Stimulated activated CD4-positive, alpha-beta T cell treated with anti-CD3 and anti-CD28 coated beads, Interleukin-4, amount 100 ng/mL, for 48 hours (primary cell): ENCODE data around the gene RAB27B.
"Not testable (repeated sequence)": the region's sequence is repeated elsewhere in the genome, so short reads cannot be mapped to it uniquely, and the experiment has no call there.

ENCODE experiments used
- DNase-seq, 2 donors: peaks; one replicate each; pipeline ENCODE4 v3.0.0-alpha.2; 2020; ENCODE audit warnings: low read depth in 2 of 2

RAB27B gene

DNA sequence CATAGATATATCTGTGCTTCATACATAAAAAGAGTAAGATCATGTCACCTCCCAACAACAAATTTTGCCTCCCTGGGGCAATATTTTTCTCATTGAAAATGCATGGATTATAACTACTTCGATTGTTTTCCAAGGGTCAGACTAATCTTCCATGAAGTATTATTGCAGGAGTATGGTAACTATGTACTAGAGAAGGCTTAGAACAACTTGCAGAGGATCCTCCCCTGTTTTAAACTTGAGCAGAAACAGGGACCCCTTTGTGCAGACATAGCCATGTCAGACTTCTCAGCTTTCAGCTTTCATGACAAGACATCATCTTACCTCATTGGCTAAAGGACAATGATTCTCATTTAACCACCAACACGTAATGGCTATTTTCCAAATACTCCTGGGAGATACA, 13.2 kb upstream of the RAB27B start:
- no peak for DNase-seq

DNA sequence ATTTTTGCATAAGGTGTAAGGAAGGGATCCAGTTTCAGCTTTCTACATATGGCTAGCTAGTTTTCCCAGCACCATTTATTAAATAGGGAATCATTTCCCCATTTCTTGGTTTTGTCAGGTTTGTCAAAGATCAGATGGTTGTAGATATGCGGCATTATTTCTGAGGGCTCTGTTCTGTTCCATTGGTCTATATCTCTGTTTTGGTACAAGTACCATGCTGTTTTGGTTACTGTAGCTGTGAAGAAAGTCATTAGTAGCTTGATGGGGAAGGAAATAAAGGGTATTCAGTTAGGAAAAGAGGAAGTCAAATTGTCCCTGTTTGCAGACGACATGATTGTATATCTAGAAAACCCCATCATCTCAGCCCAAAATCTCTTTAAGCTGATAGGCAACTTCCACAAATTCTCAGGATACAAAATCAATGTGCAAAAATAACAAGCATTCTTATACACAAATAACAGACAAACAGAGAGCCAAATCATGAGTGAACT, 7.4 kb upstream of the RAB27B start:
- DNase-seq = not testable (repeated sequence)

DNA sequence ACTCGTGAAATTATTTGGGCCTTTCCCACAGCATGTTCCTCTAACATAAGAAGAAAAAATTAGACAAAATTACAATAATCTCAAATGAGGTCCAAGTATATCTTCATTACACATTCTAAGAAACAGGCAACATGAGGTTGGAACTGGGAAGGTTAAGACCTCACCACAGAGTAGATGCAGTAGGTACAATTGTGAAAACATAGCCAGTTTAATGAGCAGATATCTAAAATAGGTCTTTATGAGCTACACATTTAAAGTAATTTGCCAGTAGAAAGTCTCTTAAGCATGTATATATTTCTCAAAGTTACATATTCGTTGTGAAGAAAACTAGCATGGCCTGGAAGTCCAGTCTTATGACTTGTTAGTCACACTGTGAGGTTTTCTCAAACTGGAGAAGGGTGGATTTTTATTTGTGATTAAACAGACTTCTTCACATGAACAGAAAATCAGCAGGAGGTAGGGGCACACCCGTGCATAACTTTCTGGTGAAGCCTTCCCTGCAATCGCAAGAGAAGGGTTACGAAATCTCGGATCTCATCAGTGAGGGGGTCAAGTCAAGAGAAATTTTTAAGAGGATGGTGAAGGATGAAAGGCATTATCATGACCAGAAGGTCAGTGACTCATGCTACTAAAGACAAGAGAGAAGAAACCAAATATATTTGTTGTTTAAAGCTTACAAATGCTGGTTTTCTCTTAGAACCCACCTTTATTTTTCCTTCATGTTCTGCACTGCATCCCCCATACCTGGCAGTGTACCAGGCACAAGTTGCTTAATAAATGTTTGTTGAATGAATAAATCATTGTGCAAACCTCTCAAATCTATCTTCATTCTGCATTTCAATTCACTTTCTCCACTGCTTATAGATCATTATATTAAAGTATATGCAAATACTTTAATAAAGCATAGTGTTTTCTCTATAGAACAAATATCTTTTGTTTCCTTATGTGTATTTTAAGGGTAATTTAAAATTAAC, 5.1 kb upstream of the RAB27B start:
- no peak for DNase-seq

DNA sequence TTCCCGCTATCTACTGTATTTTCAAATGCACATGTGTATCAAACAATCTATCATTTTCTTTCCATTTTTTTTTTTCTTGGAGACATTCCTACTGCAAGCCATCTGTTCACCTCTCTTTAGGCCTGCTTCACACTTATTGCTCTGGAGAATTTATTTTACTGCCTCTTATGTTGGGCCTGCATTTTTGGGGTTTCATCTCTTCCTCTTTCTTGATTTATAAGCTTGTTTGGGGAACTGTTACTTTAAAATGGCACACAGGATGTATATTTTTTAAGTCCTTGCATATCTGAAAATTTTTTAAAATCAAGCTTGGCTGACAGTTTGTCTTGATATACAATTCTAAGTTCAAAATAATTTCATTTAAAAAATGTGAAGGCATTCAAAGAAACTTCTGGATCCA, 3.5 kb upstream of the RAB27B start:
- DNase-seq = no peak

DNA sequence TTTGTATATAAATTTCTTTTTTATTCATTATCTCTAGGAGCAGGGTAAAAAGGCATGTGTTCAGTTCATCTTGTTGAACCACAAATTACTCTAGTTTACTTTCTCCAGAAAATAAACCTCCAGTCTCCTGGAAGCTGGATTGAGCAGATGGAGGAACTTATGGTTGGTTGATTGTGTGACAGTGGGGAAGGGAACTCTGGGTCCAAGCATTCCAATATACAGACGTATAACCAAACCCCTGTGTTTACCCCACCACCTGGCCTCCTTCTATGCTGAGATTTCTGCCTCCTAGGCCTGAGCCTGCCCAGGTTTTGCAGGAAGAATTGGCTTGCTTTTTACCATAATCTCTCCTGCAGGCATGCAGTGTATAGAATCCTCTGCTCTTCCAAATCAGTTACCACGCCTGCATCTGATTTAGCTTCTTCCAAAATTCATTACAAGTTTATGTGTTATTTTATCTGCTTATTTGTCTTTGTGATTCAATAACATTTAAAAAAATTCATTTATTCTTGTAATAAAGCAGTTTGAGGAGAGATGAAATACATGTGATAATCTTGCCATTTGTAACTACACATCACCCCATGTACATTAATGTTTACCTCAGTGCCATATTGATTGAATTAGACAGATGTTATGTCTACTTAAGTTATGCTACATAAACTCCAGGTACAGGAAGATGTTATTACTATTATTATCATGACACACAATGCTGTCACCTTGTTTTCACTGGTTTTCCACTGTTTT, 2.5 kb upstream of the RAB27B start:
- DNase-seq = no peak

DNA sequence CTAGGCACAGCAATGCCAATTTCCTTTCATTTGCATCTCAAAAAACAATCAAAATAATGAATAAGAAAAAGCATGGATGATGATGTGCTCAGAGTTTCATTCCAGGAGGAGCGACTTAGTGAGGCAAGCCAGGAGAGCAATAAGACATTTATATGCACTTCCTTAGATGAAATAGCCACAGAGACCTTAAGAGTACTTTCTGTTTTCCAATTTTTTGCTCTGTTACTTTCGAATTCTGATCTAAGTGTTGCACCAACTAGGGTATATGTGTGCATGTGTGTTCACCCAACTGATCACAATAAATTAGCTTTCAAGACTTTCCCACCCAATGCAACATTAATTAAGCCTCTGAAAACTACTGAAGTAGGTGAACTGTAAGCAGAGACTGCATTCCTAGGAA, 709 bp downstream of the RAB27B start:
- no peak for DNase-seq

DNA sequence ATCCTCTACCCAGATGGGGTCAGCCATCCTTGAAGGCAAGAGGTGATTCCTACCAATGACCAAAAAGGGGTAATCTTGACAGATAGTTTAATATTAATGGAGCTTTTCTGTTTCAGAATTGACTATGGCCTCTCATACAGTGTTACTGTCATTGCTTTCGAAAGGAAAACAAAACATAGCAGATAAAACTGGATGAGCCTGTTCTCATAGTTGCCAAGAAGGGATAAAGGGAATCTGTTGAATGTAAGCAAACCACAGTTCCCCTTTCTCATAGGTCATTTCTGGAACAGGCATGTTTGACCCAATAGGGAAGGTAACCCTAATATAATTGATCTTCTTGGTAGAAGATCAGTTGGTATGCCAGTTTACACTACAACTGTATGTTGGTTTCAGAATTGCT, 1.6 kb downstream of the RAB27B start:
- no peak for DNase-seq

DNA sequence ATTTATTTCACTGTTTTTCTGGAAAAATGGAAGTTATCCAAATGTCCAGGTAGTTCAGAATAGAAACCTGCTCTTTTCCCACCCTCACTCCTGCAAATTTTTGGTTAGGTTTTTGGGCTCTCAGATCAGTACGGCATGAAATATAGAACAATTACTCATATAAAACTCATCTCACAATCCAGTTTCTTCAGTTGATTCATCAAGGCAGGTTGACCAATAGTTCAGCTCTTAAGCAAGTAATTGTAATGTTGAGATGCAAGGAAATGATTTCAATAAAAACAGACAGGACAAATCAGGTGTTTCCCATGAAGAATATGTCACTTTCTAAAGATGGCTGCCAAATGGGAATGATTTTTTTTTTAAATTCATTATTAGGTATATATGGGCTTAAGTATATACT, 2.0 kb downstream of the RAB27B start:
- DNase-seq = no peak

DNA sequence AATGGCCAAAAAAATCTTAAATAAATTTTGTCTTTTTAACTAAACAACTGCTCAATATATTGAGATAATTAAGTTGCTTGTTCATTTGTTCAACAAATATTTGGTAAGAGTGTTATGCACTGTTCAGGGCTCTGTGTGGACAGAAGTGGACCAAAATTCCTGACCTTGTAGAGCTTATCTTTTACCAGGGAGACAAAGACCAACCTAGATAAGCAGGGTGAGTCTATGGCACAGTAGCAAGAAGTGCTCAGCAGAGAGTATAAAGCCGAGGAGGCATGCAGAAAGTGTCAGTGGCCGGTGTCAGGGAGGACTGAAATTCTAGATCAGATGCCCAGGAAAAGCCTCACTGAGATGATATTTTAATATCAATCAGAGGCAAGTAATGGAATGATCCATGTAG, 2.6 kb downstream of the RAB27B start:
- DNase-seq = no peak

DNA sequence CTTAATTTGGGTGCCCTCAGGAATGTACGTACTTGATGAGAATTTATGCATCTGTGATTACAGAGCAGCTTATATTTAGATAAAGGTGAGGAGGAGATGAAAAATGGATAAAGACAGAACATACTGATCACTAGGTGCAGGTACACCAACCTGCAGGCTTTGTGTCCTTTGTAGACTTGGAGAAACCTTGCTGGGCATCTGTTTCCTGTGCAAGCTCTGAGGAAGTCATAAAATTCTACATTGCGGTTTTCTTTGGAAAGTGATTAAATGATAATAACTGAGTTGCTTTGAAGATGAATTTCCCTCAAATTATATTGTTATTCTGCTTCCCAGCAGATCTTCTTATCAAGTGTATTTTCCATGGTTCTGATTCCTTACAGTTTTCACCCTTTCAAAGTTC, 7.7 kb downstream of the RAB27B start:
- no peak for DNase-seq

DNA sequence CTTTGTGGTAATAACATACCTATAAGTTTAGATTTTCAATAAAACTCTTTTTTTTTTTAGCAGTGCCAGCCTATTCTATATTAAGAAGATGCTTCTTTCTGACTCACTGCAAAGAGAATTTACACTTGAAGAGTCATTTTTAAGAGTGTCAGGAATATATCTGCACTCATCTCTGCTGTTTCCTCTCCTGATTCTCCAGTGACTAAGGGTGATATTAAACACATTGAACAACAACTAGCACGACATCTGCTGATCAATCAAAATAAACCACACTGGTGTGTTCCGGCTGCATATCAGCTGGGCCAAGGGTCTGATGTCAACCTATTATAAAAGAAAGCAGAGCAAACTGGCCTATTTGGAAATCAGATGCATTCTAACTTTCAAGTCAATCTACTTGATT, 15.0 kb downstream of the RAB27B start:
- no peak for DNase-seq

DNA sequence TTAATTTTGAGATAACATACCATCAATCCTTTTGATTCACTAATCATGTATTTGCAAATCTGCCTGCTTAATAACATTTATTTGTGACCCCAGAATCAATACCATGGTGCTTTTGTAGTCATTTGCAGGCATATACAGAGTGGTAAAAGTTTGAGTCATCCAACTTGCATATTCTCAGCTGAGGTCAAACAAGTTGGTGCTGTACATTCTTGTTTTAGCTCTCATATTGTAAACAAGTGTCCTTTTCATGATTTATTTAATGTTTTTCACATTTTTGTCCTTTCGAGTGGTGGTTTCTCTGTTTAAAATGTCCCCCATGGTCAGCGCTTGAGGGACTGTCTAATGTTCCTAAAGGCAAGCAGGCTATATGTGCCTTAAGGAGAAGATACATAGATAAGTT, 17.5 kb downstream of the RAB27B start:
- DNase-seq = no peak

DNA sequence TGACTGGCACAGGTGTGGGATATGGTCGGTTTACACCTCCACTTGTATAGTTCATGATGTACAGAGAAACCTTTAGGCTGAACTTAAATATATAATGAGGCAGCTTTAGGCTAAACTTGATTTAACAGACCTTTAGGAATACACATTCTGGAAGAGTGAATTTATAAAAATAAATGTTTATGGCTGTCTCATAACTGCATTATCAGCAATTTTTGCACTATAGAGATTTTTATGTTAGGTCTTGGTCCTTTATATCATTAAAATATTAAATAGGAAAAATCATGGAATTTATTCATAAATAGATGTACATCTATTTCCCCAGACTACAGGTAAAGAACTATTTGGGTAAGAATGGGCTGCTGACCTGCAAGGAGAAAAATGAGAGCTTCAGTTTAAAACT, 19.8 kb downstream of the RAB27B start:
- no peak for DNase-seq

DNA sequence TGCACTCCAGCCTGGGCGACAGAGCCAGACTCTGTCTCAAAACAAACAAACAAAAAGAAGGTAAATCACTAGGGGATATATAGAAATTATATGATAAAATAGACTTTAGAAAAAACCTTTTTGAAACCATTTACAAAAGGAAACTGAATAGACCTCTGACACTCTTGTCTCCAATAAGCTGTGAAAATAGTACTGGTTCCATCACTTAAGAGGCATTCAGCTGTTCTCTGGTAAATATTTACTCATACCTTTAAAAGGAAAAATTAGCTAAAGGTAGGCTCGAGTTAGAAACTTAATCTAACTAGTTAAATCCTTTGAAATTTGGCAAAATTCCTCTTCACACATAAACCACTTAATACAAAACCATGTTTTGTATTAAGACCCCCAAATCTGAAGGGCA, 21.4 kb downstream of the RAB27B start:
- DNase-seq = no peak

DNA sequence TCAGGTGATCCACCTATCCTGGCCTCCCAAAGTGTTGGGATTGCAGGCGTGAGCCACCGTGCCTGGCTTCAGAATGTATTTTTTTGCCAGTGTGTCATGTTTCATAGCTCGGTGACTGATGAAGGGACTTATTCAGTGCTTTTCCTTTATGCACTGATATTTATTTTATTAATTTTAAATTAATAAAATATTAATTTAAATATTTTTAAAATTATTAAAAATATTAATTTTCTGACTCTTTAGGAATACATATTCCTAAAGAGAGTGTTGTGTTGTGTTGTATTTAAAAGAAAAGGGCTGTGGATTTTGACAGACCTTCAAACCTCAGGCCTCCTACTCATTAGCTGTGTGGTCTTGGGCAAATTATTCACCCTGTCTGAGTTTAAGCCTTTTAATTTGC, 22.3 kb downstream of the RAB27B start:
- no peak for DNase-seq

DNA sequence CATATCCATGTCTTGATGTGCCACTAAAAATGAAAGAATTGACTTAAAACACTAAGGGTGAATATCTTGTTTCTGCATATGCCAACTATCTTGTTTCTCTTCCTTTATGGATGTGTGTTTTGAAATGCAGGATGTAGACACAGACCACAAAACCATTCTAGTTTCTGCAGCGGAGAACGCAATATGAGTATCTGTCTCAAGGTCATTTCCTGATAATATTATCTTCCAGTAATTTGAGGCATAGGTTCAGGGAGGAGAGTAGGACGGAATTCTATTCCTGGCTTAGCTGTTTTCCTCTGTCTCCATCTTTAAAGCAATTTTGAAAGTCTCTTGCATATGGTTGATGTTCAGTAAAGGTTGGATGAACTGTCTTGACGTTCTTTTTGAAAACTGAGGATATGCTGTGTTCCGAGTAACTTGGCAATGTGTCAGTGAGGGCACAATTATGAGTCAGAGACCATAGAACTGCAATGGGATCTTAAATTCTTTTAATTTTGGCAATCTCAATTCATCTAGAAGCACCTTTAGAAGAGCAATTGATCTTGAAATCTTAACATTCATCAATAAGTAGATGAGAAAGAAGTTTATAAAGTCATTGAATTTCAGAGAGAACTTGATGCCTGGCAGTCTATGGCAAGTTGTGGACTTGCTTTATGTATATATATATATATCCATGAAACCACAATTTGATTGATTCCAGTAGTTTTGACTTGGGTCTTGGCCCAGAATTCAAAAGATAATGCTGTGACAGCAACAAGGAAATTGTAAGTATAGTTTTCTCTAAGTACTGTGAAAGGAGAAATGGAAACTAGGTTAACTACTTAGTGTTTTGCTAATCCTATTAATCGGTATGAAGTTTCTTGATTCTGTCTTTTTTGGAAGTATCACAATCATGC, 24.8 kb downstream of the RAB27B start:
- DNase-seq = no peak

DNA sequence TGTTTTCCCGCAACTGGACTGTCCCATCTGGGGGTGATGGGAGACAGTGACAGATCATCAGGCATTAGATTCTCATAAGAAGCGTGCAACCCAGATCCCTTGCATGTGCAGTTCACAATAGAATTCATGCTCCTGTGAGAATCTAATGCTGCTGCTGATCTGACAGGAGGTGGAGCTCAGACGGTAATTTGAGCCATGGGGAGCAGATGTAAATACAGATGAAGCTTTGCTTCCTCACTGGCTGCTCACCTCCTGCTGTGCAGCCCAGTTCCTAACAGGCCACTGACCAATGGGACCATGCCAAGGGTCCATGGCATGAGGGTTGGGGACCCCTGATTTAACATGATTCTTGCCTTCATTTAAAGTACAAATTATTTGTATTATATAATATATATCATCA, 26.8 kb downstream of the RAB27B start:
- DNase-seq = not testable (repeated sequence)

DNA sequence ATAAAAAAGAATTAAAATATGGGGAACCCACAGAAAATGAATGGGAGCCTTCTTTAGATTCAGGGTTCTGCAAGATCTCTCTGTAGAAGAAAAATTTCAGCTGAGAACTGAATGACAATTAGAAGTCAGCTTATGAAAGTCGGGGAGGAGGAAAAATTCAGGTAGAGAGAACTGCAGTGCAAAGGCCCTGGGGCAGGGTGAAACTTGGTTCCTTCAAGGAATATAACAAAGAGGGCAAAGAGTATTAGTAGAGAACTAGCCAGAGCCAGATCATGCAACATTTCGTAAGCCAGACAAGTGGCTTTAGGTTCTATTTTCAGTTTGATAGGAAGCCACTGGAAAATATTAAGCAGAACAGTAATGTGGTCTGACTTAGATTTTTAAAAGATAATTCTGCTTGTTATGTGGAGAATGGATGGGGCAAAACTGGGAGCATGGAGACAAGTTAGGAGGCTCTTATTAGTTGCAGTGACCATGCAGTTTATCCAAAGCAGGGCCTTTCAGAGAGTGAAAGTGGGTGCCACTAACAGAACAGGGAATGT, 27.9 kb downstream of the RAB27B start:
- DNase-seq = no peak

DNA sequence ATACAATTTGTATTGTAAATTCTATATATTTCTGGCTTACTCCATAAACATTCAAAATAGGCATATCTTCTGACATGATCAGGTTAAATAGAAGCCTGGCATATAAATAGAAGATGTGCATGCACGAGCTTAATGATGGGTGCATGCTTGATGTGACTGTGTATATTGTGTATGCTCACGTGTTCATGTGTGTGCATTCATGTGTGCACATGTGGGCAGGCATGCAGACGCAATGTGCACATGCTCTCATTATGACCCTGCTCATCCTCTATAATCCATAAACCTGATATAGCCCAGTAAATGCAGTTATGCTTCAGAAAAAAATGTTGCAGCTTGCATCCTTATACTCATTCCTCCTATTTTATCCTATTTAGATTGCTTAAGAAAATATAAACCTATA, 29.2 kb downstream of the RAB27B start:
- no peak for DNase-seq

DNA sequence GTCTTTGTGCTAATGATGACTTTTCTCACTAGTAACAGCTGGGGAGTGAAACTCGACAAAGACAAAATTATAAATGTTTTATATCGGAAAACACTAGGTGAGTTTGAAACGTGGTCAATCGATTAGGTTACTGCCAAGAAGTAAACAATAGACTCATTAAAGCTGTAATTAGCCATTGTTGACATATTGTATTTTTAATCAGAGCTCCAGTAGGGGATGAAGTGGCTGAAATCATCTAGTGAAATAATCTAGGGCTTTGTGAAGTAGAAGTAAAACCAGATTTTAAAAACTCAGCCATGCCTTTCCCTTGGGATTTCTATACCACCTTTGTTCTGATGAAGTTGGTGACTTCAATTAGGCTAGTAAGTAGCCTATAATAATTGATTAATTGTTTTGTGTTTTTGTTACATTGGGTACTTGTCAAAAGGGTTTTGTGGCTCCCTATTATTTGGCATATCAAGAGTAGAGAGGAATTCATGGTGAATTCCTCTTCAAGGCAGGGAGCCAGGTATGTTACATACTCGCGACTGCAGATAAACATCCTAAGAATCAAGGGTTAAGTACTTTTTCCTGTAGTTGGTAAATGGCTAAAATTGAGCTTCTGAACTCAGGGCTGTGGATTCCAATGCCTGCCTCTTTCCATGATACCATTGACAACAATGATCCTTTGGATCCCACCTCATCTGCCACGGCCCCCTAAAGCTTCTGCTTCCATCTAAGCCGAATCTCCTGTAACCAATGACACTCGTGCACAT, 31.6 kb downstream of the RAB27B start:
- DNase-seq = no peak

DNA sequence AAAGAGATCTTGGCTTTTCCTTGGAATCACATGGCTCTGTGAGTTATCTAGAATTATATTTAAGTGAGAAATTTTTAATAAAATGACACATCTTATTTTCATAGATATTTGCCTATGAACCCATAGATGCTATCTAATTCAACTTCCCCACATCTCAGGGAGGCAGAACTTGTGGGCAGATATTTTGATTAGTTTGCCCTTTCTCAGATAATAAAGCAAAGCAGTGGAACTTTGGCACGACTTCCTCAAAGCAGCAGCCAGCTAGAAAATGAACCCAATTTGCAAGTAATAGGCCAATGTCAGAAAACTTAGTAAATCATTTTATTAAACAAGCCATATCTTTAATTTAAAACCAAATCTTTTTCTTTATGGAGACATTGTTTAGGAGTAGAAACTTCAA, 32.7 kb downstream of the RAB27B start:
- DNase-seq = no peak
